ENCODE data around the gene NDRG3. TPM values are rescaled to one million over a fixed set of nuclear protein-coding genes. Genes with fewer than 3 reads are reported as not detected.

NDRG3 gene
- polyA plus RNA-seq, 1 donor from 2014 or later = 61.0 TPM

DNA sequence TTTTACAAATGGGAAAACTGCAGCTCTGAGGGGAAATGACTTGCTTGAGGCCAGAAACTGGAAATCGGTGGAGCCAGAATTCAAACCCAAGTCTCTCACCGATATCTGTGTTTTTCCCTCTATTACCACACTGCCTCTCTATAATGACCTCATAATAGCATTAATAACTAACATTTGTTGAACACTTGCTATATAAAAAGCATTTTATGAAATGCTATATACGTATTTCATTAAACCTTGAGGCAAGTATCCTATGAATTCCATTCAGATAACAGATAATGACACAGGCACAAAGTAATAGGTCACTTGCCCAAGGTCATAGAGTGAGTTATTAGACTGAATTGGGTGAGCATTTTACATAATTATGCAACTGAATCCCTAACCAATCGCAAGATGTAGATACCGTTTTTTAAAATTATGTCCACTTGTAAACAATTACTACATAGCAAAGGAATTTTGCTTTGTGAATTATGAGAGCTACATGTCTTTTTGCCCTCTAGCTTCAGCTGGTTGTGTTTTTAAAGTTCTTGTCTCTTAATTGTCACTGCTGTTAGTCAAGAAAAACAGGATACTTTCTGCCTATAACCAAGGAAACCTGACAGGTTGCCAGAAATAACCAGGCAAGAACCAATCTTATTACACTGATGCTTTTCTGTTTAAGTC lies 23.0 kb upstream of the NDRG3 start:
- no peak overlapping the region for H3K4me2 ChIP-seq (ENCODE audit: low read length)

GRCh38 chr20:36761125-36761524 lies 15.2 kb upstream of the NDRG3 start:
- Histone ChIP-seq H3K4me3 (ENCODE audit: low read length) (no peak overlapping the region), H3K9me3 (ENCODE audit: low read length) (no peaks in the 10 kb centered on the region), H3K36me3 (ENCODE audit: insufficient read depth, low read length) (no peaks in the 10 kb centered on the region), H3K79me2 (replicated peaks; ENCODE audit: insufficient read depth, low read length) (no peaks in the 10 kb centered on the region), H3K9me2 (ENCODE audit: insufficient read depth, low read length) (no peaks in the 10 kb centered on the region), H4K20me1 (ENCODE audit: insufficient read depth) (no peaks in the 10 kb centered on the region), H3F3A (ENCODE audit: insufficient read depth, low read length, poor library complexity, severe bottlenecking) (no peaks in the 10 kb centered on the region), H3K4me2 (ENCODE audit: low read length) (no peak overlapping the region), H2AFZ (ENCODE audit: low read depth, low read length) (no peak overlapping the region), H3K27me3 (ENCODE audit: insufficient read depth, low read depth, low read length) (no peaks in the 10 kb centered on the region), H3K27ac (ENCODE audit: low read length) (no peak overlapping the region), H3K9ac (ENCODE audit: low read length) (no peak overlapping the region)
- TF ChIP-seq EZH2 (IDR thresholded peaks at IDR 0.05; ENCODE audit: borderline replicate concordance, insufficient read depth, low read length, poor library complexity, severe bottlenecking) = no peak
- no peak for TF ChIP-seq RAD21 (conservative IDR thresholded peaks at IDR 0.05)
- TF ChIP-seq MXI1 (conservative IDR thresholded peaks at IDR 0.05; ENCODE audit: poor library complexity, severe bottlenecking) = no peak
- TF ChIP-seq, protein P1, sequence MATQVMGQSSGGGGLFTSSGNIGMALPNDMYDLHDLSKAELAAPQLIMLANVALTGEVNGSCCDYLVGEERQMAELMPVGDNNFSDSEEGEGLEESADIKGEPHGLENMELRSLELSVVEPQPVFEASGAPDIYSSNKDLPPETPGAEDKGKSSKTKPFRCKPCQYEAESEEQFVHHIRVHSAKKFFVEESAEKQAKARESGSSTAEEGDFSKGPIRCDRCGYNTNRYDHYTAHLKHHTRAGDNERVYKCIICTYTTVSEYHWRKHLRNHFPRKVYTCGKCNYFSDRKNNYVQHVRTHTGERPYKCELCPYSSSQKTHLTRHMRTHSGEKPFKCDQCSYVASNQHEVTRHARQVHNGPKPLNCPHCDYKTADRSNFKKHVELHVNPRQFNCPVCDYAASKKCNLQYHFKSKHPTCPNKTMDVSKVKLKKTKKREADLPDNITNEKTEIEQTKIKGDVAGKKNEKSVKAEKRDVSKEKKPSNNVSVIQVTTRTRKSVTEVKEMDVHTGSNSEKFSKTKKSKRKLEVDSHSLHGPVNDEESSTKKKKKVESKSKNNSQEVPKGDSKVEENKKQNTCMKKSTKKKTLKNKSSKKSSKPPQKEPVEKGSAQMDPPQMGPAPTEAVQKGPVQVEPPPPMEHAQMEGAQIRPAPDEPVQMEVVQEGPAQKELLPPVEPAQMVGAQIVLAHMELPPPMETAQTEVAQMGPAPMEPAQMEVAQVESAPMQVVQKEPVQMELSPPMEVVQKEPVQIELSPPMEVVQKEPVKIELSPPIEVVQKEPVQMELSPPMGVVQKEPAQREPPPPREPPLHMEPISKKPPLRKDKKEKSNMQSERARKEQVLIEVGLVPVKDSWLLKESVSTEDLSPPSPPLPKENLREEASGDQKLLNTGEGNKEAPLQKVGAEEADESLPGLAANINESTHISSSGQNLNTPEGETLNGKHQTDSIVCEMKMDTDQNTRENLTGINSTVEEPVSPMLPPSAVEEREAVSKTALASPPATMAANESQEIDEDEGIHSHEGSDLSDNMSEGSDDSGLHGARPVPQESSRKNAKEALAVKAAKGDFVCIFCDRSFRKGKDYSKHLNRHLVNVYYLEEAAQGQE (IDR thresholded peaks at IDR 0.05; ENCODE audit: borderline replicate concordance) = no peak
- TF ChIP-seq SMC3 (conservative IDR thresholded peaks at IDR 0.05; ENCODE audit: poor library complexity) = no peak
- no peak for TF ChIP-seq CTCF (IDR thresholded peaks at IDR 0.05; ENCODE audit: poor library complexity, severe bottlenecking)
- TF ChIP-seq POLR2AphosphoS5 (IDR thresholded peaks at IDR 0.05) = no peak
- TF ChIP-seq EP300 (conservative IDR thresholded peaks at IDR 0.05; ENCODE audit: poor library complexity, severe bottlenecking) = no peak
- no peak for TF ChIP-seq TAF1 (IDR thresholded peaks at IDR 0.05; ENCODE audit: low read depth)

More for the DNA sequence above, 23.0 kb upstream of the NDRG3 start:
- Histone ChIP-seq H3K79me2 (replicated peaks; ENCODE audit: insufficient read depth, low read length) (no peaks in the 10 kb centered on the region), H3K9ac (ENCODE audit: low read length) (no peak overlapping the region), H3K4me3 (ENCODE audit: low read length) (no peak overlapping the region), H3K9me3 (ENCODE audit: low read length) (no peaks in the 10 kb centered on the region), H2AFZ (ENCODE audit: low read depth, low read length) (no peak overlapping the region), H3F3A (ENCODE audit: insufficient read depth, low read length, poor library complexity, severe bottlenecking) (no peaks in the 10 kb centered on the region), H3K27me3 (ENCODE audit: insufficient read depth, low read depth, low read length) (no peaks in the 10 kb centered on the region), H3K9me2 (ENCODE audit: insufficient read depth, low read length) (no peaks in the 10 kb centered on the region), H4K20me1 (ENCODE audit: insufficient read depth) (no peaks in the 10 kb centered on the region), H3K27ac (ENCODE audit: low read length) (no peak overlapping the region), H3K36me3 (ENCODE audit: insufficient read depth, low read length) (no peaks in the 10 kb centered on the region)
- no peak for TF ChIP-seq SMC3 (conservative IDR thresholded peaks at IDR 0.05; ENCODE audit: poor library complexity)
- TF ChIP-seq, protein P1 (IDR thresholded peaks at IDR 0.05; ENCODE audit: borderline replicate concordance) = no peak
- no peak for TF ChIP-seq TAF1 (IDR thresholded peaks at IDR 0.05; ENCODE audit: low read depth)
- no peak for TF ChIP-seq EP300 (conservative IDR thresholded peaks at IDR 0.05; ENCODE audit: poor library complexity, severe bottlenecking)
- no peak for TF ChIP-seq EZH2 (IDR thresholded peaks at IDR 0.05; ENCODE audit: borderline replicate concordance, insufficient read depth, low read length, poor library complexity, severe bottlenecking)
- TF ChIP-seq POLR2AphosphoS5 (IDR thresholded peaks at IDR 0.05) = no peak
- no peak for TF ChIP-seq CTCF (IDR thresholded peaks at IDR 0.05; ENCODE audit: poor library complexity, severe bottlenecking)
- no peak for TF ChIP-seq RAD21 (conservative IDR thresholded peaks at IDR 0.05)
